Fibroblast of lung (primary cell): ENCODE data around the gene ALDH1A2. TPM values are rescaled to one million over a fixed set of nuclear protein-coding genes. Genes with fewer than 3 reads are reported as not detected.
"Not testable (repeated sequence)": the region's sequence is repeated elsewhere in the genome, so short reads cannot be mapped to it uniquely, and the experiment has no call there.

Experiments
- DNase-seq, 2 donors: peaks; one replicate each; pipeline versions ENCODE4 v3.0.0 to v3.0.0-alpha.2; 2010; ENCODE audit warnings: low read depth in 2 of 2
- H2AFZ ChIP-seq: 2 replicates; pipeline ENCODE4 v1.5.1; 2012; ENCODE audit warnings: low read length, control low read depth, inconsistent platforms
- H3K27ac ChIP-seq: 2 replicates; pipeline ENCODE4 v1.5.1; 2011; ENCODE audit warnings: low read length, control low read depth; ENCODE audit not compliant: insufficient read depth
- H3K27me3 ChIP-seq: 2 replicates; pipeline ENCODE4 v1.5.1; 2011; ENCODE audit warnings: mild to moderate bottlenecking, low read length; ENCODE audit not compliant: control insufficient read depth, insufficient read depth
- H3K36me3 ChIP-seq: 2 replicates; pipeline ENCODE4 v1.5.1; 2011; ENCODE audit warnings: low read length; ENCODE audit not compliant: control insufficient read depth, insufficient read depth
- H3K4me1 ChIP-seq: 2 replicates; pipeline ENCODE4 v1.5.1; 2011; ENCODE audit warnings: low read length; ENCODE audit not compliant: control insufficient read depth, insufficient read depth; ENCODE audit errors: extremely low read depth
- H3K4me2 ChIP-seq: 2 replicates; pipeline ENCODE4 v1.5.1; 2011; ENCODE audit warnings: low read length, control low read depth; ENCODE audit not compliant: insufficient read depth; ENCODE audit errors: extremely low read depth
- H3K4me3 ChIP-seq, 4 experiments: fragments of 200-600 bp in 1 of 4; sonication (generic) in 1 of 4; replicated peaks in 1 of 4; 2 replicates each; pipeline ENCODE4 v1.5.1; 2011 to 2016; ENCODE audit warnings: low read length in 4 of 4, low read depth in 3 of 4, mild to moderate bottlenecking in 3 of 4, control low read depth in 2 of 4, inconsistent platforms in 1 of 4, mixed read lengths in 1 of 4; ENCODE audit not compliant: insufficient read depth in 1 of 4; ENCODE audit errors: control extremely low read depth in 1 of 4
- H3K79me2 ChIP-seq: 2 replicates; pipeline ENCODE4 v1.5.1; 2012; ENCODE audit warnings: mild to moderate bottlenecking, low read length, inconsistent platforms; ENCODE audit not compliant: control insufficient read depth, insufficient read depth
- H3K9ac ChIP-seq: 2 replicates; pipeline ENCODE4 v1.5.1; 2011; ENCODE audit warnings: mild to moderate bottlenecking, low read length, control low read depth; ENCODE audit not compliant: insufficient read depth
- H3K9me3 ChIP-seq: 2 replicates; pipeline ENCODE4 v1.5.1; 2012; ENCODE audit warnings: low read depth, low read length; ENCODE audit not compliant: control insufficient read depth, insufficient read depth
- H4K20me1 ChIP-seq: 2 replicates; pipeline ENCODE4 v1.5.1; 2011; ENCODE audit warnings: low read length; ENCODE audit not compliant: control insufficient read depth, insufficient read depth; ENCODE audit errors: extremely low read depth
- EZH2 ChIP-seq: IDR thresholded peaks from 2 replicates; pipeline ENCODE4 v1.5.1; 2012; ENCODE audit warnings: low read length, control low read depth, mild to moderate bottlenecking; ENCODE audit errors: missing control alignments
- polyA plus RNA-seq, 2 donors: library from polyadenylated mRNA; depleted of rRNA in 1 of 2; stranded (reverse) in 1 of 2; unstranded in 1 of 2; fragments of >200 nt; gene quantifications; 2 replicates each; pipeline ENCODE4 v1.2.1, GENCODE V29; 2011 to 2012; ENCODE audit warnings: missing spikeins in 1 of 2
- total RNA-seq: library from RNA; depleted of rRNA; stranded (reverse); fragments of >200 nt; gene quantifications from 2 replicates; pipeline ENCODE4 v1.2.1, GENCODE V29; 2014
- TF ChIP-seq, protein P1 (sequence below), 2 donors: IDR thresholded peaks in 1 of 2; conservative IDR thresholded peaks in 1 of 2; 1 replicate in 1 of 2; 2 replicates in 1 of 2; pipeline ENCODE4 v1.5.1; 2011 to 2012; ENCODE audit warnings: low read length in 2 of 2, control low read depth in 1 of 2, inconsistent platforms in 1 of 2, low read depth in 1 of 2, mild to moderate bottlenecking in 1 of 2

The ALDH1A2 gene
- total and polyA plus RNA-seq, 2 donors (not counting 1 experiment from before 2014, with no cell fraction given), result 1.1 to 2.3 TPM

DNA sequence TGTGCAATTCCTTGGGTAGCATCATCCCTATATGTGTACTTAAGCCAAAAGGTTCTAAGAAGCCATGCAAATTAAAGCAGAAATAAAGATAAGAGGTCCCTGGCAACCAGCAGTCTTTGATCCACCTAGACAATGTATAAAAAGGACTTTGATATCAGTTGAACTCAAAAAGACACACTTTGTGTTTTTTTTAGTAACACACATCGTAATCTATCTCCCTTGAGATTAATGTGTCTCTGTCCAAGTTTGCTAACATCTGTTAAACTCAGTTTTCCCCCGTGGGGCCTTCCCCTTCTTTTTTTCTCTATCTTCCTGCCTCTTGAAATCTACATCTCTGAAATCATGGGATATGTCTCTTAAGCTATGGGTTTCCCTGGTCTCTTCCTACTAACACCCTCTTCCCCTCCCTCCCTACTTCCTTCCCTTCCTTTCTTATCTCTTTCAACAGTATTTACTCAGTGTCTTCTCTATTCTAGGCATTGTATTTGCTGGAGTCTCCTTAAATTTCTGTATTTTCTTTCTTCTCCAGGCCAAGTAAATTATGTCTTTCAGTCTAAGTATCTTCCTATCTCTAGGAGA lies 27.7 kb downstream of the ALDH1A2 start:
- Histone ChIP-seq H3K79me2 (no peaks in the 10 kb centered on the region), H3K4me1 (no peaks in the 10 kb centered on the region), H2AFZ (no peak overlapping the region), H3K9ac (no peak overlapping the region), H3K27ac (no peak overlapping the region), H3K4me3 (no peak overlapping the region), H3K36me3 (no peaks in the 10 kb centered on the region), H3K9me3 (no peaks in the 10 kb centered on the region), H3K27me3 (no peaks in the 10 kb centered on the region), H4K20me1 (no peaks in the 10 kb centered on the region), H3K4me2 (no peak overlapping the region)
- DNase-seq, result no peak
- TF ChIP-seq, protein P1, sequence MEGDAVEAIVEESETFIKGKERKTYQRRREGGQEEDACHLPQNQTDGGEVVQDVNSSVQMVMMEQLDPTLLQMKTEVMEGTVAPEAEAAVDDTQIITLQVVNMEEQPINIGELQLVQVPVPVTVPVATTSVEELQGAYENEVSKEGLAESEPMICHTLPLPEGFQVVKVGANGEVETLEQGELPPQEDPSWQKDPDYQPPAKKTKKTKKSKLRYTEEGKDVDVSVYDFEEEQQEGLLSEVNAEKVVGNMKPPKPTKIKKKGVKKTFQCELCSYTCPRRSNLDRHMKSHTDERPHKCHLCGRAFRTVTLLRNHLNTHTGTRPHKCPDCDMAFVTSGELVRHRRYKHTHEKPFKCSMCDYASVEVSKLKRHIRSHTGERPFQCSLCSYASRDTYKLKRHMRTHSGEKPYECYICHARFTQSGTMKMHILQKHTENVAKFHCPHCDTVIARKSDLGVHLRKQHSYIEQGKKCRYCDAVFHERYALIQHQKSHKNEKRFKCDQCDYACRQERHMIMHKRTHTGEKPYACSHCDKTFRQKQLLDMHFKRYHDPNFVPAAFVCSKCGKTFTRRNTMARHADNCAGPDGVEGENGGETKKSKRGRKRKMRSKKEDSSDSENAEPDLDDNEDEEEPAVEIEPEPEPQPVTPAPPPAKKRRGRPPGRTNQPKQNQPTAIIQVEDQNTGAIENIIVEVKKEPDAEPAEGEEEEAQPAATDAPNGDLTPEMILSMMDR (conservative IDR thresholded peaks at IDR 0.05 in 1 of 2, IDR thresholded peaks at IDR 0.05 in 1 of 2; ENCODE audit: low read depth in 1 of 2, low read length in 2 of 2), result no peak
- no peak for TF ChIP-seq EZH2

DNA sequence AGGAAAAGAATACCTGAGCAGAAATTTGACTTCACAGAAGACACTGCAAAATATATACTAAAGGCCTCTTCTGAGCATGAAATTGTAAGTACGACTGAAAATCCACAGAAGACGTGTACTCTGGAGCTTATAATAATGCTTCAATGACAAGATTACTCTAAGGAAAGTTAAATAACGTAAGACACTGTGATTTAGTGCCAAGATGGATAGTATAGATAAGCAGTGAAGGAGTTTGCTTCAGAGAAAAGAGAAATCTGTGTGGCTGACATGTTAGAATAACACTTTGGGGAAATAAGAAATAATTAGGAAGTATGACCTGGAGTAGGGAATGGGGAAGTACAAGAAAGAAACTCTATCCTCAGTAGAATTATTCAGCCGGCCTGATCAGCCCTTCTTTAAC lies 28.9 kb downstream of the ALDH1A2 start:
- H3K9ac ChIP-seq, result no peak overlapping the region
- no peak overlapping the region for H3K4me2 ChIP-seq
- no peaks in the 10 kb centered on the region for H3K4me1 ChIP-seq
- no peak overlapping the region for H3K27ac ChIP-seq
- H4K20me1 ChIP-seq, result no peaks in the 10 kb centered on the region
- H3K27me3 ChIP-seq, result no peaks in the 10 kb centered on the region
- H2AFZ ChIP-seq, result no peak overlapping the region
- TF ChIP-seq EZH2, result no peak
- TF ChIP-seq, protein P1 (conservative IDR thresholded peaks at IDR 0.05 in 1 of 2, IDR thresholded peaks at IDR 0.05 in 1 of 2; ENCODE audit: low read depth in 1 of 2, low read length in 2 of 2), result no peak
- H3K9me3 ChIP-seq, result no peaks in the 10 kb centered on the region
- DNase-seq, result no peak
- H3K79me2 ChIP-seq, result no peaks in the 10 kb centered on the region
- no peaks in the 10 kb centered on the region for H3K36me3 ChIP-seq
- no peak overlapping the region for H3K4me3 ChIP-seq

DNA sequence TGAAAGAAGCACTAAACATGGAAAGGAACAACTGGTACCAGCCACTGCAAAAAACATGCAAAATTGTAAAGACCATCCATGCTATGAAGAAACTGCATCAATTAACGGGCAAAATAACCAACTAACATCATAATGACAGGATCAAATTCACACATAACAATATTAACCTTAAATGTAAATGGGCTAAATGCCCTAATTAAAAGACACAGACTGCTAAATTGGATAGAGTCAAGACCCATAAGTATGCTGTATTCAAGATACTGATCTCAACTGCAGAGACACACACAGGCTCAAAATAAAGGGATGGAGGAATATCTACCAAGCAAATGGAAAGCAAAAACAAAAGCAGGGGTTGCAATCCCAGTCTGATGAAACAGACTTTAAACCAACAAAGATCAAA lies 37.1 kb downstream of the ALDH1A2 start:
- not testable (repeated sequence) for DNase-seq

More for the DNA sequence above, 37.1 kb downstream of the ALDH1A2 start:
- H3K79me2 ChIP-seq, H3K27me3 ChIP-seq, H3K27ac ChIP-seq, H4K20me1 ChIP-seq, H3K9me3 ChIP-seq, H3K4me2 ChIP-seq, H3K4me3 ChIP-seq, H3K4me1 ChIP-seq, H3K9ac ChIP-seq, H3K36me3 ChIP-seq, H2AFZ ChIP-seq: not testable (repeated sequence)
